Measurements from ENCODE around the gene PDXDC1. TPM values are rescaled to one million over a fixed set of nuclear protein-coding genes. Genes with fewer than 3 reads are reported as not detected.
A peak's percentile ranks its signal among the peaks of the same experiment; 100 is the strongest.
"Not testable (repeated sequence)": the region's sequence is repeated elsewhere in the genome, so short reads cannot be mapped to it uniquely, and the experiment has no call there.

Gene PDXDC1
- total RNA-seq, 2 donors from 2014 or later, result 68.9 to 70.2 TPM

DNA sequence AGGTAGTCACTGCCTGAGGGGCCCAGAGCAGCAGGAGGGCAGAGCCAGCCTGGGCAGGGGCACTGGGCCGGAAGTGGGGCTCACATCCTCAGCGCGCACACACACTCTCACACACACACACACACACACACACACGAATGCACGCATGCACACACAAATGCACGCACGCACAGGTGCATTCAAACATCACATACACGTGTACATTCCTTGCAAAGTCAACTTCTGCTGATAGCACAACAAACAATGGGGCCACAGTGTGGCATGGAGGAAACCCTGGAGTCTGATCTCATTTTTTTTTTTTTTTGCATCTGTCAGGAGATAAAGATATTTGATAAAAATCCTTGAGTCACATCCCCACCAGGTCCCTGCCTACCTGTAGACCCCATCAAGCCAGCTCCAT, 182.8 kb downstream of the PDXDC1 start:
- ATAC-seq; H3K4me1 Mint-ChIP-seq (ENCODE audit: low read depth in 2 of 2); DNase-seq (ENCODE audit: low spot score); H3K9me3 Mint-ChIP-seq; H3K4me3 Mint-ChIP-seq; H3K27me3 Mint-ChIP-seq; H3K27ac Mint-ChIP-seq; H3K36me3 Mint-ChIP-seq: not testable (repeated sequence)

DNA sequence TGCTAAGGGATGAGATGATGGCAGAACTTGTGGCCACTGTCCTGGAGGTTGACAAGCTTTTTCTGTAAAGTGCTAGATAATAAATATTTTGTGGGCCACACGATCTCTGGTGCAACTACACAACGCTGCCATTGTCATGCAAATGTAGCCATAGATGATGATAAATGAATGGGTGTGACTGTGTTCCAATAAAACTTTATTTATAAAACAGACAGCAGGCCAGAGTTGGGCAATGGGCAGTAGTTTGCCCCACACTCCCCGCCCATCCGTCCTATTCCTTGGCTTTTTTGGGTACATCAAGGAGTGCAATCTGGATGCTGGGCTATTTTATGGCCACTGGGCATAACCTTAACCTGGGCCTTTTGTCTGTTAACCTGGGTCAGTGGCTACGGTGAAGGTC, 184.8 kb downstream of the PDXDC1 start:
- H3K4me1 Mint-ChIP-seq (ENCODE audit: low read depth in 2 of 2); DNase-seq (ENCODE audit: low spot score); ATAC-seq; H3K36me3 Mint-ChIP-seq; H3K27ac Mint-ChIP-seq; H3K9me3 Mint-ChIP-seq; H3K4me3 Mint-ChIP-seq; H3K27me3 Mint-ChIP-seq: not testable (repeated sequence)

DNA sequence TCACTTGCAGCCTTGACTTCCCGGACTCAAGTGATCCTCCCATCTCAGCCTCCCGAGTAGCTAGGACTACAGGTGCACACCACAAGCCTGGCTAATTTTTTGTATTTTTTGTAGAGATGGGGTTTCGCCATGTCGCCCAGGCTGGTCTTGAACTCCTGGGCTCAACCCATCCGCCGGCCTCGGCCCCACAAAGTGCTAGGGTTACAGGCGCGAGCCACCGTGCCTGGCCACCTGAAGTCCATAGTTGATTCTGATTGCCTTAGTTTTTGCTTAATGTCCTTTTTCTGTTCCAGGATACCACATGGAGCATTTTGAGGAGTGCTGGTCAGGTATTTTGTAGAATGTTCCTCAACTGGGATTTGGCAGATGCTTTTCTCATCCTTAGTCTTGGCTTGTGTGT, 185.7 kb downstream of the PDXDC1 start:
- not testable (repeated sequence) for H3K4me1 Mint-ChIP-seq (ENCODE audit: low read depth in 2 of 2); H3K36me3 Mint-ChIP-seq; ATAC-seq; H3K27me3 Mint-ChIP-seq; H3K4me3 Mint-ChIP-seq; H3K27ac Mint-ChIP-seq; H3K9me3 Mint-ChIP-seq; DNase-seq (ENCODE audit: low spot score)

DNA sequence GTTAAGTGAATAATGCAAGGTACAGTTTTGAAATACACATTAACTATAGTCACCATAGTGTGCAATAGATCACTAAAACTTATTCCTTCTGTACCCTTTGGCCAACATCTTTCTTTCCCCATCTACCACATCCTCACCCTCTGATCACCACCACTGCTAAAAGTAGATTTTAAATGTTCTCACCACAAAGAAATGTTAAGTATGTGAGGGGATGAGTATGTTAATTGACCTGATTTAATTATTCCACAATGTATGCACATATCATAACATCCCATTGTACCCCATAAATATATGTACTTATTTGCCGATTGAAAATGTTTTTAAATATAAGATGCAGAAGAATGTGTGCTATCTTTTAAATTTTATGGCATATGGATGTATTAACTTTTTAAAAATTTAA, 188.2 kb downstream of the PDXDC1 start:
- H3K4me1 Mint-ChIP-seq (ENCODE audit: low read depth in 2 of 2); H3K36me3 Mint-ChIP-seq; DNase-seq (ENCODE audit: low spot score); H3K27me3 Mint-ChIP-seq; H3K27ac Mint-ChIP-seq; H3K9me3 Mint-ChIP-seq; H3K4me3 Mint-ChIP-seq; ATAC-seq: not testable (repeated sequence)

DNA sequence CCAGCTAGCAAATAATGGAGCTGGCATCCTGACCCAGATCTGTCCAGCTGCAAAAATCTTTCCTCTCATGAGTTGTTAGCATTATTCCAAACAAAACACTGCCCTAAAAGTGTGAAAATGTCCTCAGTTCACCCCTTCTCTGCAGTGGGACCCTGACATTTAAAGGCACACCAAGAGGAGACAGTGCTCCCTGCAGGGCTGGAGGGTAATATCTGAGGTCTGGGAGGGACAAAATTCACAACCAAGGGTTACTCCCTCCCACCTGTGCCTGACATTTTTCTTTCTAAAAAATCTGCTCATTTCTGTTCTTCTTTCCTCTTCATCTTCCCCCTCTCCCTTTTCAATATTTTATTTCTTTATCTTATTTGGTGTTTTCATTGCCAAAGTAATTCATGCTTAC, 191.4 kb downstream of the PDXDC1 start:
- H3K36me3 Mint-ChIP-seq; H3K27ac Mint-ChIP-seq; H3K4me3 Mint-ChIP-seq; H3K9me3 Mint-ChIP-seq; DNase-seq (ENCODE audit: low spot score); ATAC-seq; H3K4me1 Mint-ChIP-seq (ENCODE audit: low read depth in 2 of 2): not testable (repeated sequence)
- peaks cover 9 to 24% of the 10 kb centered on the region in 2 donors for H3K27me3 Mint-ChIP-seq

DNA sequence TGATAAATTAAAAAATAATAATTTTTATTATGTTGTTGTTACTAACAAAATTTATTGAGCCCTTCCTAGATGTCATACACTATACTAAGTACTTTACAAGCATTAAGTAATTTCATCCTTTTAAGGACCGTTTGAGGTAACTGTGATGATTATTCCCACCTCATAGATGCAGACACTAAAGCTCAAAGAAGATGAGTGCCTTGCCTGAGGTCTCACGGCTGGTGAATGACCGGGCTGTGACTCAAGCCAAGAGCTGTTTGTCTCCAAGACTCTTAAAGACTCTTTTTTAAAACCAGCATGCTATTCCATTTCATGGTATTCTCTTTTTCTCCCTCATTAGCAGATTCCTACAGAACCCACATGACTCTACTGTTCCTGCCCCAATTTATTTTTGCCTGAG, 193.5 kb downstream of the PDXDC1 start:
- H3K36me3 Mint-ChIP-seq; H3K27ac Mint-ChIP-seq; H3K4me3 Mint-ChIP-seq; H3K4me1 Mint-ChIP-seq (ENCODE audit: low read depth in 2 of 2); ATAC-seq; DNase-seq (ENCODE audit: low spot score); H3K9me3 Mint-ChIP-seq: not testable (repeated sequence)
- H3K27me3 Mint-ChIP-seq, result peaks cover 8 to 24% of the 10 kb centered on the region in 2 donors

DNA sequence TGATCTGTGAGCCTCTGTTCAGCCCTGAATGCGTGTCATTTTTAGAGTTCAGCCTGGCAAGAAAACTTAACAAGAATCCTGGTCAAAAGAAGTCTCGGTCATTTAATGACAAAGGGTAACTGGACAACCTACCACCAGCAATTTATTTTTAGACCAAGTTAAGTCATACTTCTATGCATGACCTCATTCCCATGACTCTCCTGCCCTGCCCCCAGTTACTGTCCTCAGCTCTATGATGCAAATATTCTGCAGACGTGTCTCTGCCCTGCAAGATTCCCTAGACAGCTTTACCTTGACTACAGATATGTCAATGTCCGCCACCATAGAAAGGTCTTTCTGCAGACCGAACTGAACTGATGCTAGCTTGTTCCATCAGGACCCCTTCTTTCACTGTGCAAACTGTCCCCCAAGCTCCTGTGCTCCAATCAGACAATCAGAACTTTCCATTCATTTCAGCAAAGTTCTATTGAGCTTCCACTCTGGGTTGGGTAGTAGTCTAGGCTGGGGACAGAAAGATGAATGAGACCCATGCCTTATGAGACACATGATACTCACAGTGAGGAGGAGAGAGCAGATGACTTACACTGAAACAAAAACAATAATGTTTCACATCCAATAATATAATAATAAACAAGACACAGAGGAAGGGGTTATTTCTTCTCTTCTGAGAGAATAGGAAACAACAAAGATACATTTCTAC, 194.3 kb downstream of the PDXDC1 start:
- not testable (repeated sequence) for H3K4me1 Mint-ChIP-seq (ENCODE audit: low read depth in 2 of 2); H3K36me3 Mint-ChIP-seq; H3K27ac Mint-ChIP-seq; ATAC-seq; H3K9me3 Mint-ChIP-seq; DNase-seq (ENCODE audit: low spot score); H3K4me3 Mint-ChIP-seq
- peaks cover 8 to 24% of the 10 kb centered on the region in 2 donors for H3K27me3 Mint-ChIP-seq

DNA sequence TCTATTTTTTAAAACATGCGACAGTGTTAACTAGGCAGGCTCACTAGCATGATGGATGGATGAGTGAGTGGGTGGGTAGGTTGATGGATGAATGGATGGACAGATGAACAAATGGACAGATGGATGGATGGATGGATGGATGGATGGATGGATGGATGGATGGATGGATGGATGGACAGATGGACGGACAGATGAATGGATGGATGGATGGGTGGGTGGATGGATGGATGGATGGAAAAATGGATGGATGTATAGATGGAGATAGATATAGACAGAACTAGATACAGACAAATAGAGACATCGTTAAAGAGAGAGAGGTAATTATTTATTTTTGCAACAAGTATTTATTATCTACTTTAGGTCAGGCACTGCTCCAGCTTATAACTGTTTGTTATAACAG, 205.1 kb downstream of the PDXDC1 start:
- not testable (repeated sequence) for ATAC-seq; H3K9me3 Mint-ChIP-seq; DNase-seq (ENCODE audit: low spot score); H3K4me1 Mint-ChIP-seq (ENCODE audit: low read depth in 2 of 2); H3K27ac Mint-ChIP-seq; H3K4me3 Mint-ChIP-seq; H3K36me3 Mint-ChIP-seq
- H3K27me3 Mint-ChIP-seq, result peaks cover 16 to 18% of the 10 kb centered on the region in 2 donors

DNA sequence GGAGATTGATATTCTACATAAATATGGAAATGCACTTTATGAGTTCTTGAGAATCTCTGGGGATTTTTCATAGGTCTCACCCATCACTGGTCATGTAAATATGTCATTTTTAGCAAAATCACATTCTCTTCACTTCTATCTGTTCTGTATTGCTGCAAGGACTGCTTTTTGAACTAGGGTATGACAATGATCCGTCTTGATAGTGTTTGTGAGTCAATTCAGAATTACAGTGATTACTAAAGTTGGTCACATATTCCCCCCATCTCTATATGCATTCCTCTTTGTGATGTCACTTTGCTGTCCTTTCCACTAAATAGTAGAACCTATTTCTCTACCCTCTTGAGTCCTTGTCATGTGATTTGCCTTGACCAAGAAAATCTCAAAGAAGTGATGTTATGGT, 206.1 kb downstream of the PDXDC1 start:
- H3K4me3 Mint-ChIP-seq; H3K4me1 Mint-ChIP-seq (ENCODE audit: low read depth in 2 of 2); DNase-seq (ENCODE audit: low spot score); H3K9me3 Mint-ChIP-seq; H3K36me3 Mint-ChIP-seq; H3K27ac Mint-ChIP-seq: not testable (repeated sequence)
- H3K27me3 Mint-ChIP-seq, result peaks cover 12 to 13% of the 10 kb centered on the region in 2 donors
- peak; percentile 6 to 77 for ATAC-seq

DNA sequence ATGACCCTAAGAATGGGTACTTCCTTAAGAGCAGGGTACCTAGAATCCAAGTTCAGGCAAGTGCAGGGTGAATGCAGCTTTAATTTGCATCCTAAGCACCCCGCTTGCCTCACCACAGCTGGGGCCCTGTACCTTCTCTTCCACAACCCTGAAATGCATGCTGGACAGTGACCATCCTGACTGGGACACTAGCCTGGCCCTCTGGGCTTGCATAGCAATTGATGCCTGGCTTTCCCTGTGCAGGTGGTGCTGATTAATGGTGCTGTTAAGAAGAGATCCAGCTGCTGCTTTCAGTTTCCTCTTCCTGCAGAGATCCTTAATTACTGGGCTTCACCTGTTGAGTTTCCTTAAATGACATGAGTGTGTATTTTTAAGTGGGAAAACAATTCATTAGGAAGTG, 209.2 kb downstream of the PDXDC1 start:
- ATAC-seq, result not testable (repeated sequence)

More for the DNA sequence above, 209.2 kb downstream of the PDXDC1 start:
- not testable (repeated sequence) for H3K36me3 Mint-ChIP-seq; H3K9me3 Mint-ChIP-seq; H3K4me3 Mint-ChIP-seq; H3K27ac Mint-ChIP-seq; H3K4me1 Mint-ChIP-seq (ENCODE audit: low read depth in 2 of 2); DNase-seq (ENCODE audit: low spot score)
- peaks cover 7 to 10% of the 10 kb centered on the region in 2 donors for H3K27me3 Mint-ChIP-seq

Other genes starting within 250 kb of the PDXDC1 start
- under 1 TPM in 1 of 2 donors, not detected in 1; 0.95 TPM for gene NPIPA2, start 232.5 kb upstream of the PDXDC1 start, total RNA-seq
- gene NOMO1, start 141.3 kb upstream of the PDXDC1 start, total RNA-seq, result 10 to 100 TPM; 90.2 to 93.8 TPM
- 100 to 1,000 TPM in 1 of 2 donors, 10 to 100 TPM in 1; 63.6 to 156 TPM for gene NPIPA1, start 37.6 kb upstream of the PDXDC1 start, total RNA-seq
- 10 to 100 TPM; 20.3 to 22.5 TPM for gene NTAN1, start 81.0 kb downstream of the PDXDC1 start, total RNA-seq
- gene RRN3, start 119.2 kb downstream of the PDXDC1 start, total RNA-seq, result 10 to 100 TPM; 42.6 to 61.6 TPM

Measured in natural killer cell treated with Interleukin-12 subunit alpha and Interleukin-12 subunit beta and Interleukin-15 and Interleukin-18, amount 100 ng/mL, for 72 hours (primary cell).